Vagina (tissue), 2 donors: Measurements from ENCODE around the gene PADI1. TPM values are rescaled to one million over a fixed set of nuclear protein-coding genes. Genes with fewer than 3 reads are reported as not detected.

Source experiments
- DNase-seq, 2 donors: peaks; one replicate each; pipeline ENCODE4 v3.0.0-alpha.2; 2017; ENCODE audit errors: extremely low spot score in 2 of 2
- H3K27ac ChIP-seq: fragments of 200-600 bp; sonication (generic); one replicate; pipeline ENCODE4 v1.5.1; 2019
- H3K27me3 ChIP-seq: fragments of 200-600 bp; sonication (generic); one replicate; pipeline ENCODE4 v1.5.1; 2019
- H3K36me3 ChIP-seq, 2 donors: fragments of 200-600 bp; sonication (generic); one replicate each; pipeline ENCODE4 v1.5.1; 2017 to 2019
- H3K4me1 ChIP-seq: fragments of 200-600 bp; sonication (generic); one replicate; pipeline ENCODE4 v1.5.1; 2019
- H3K4me3 ChIP-seq, 2 donors: fragments of 200-600 bp; sonication (generic); 1 replicate in 1 of 2; 2 replicates in 1 of 2; pipeline ENCODE4 v1.5.1; 2016 to 2019
- H3K9me3 ChIP-seq: fragments of 200-600 bp; sonication (generic); one replicate; pipeline ENCODE4 v1.5.1; 2019
- POLR2A ChIP-seq, 2 donors: fragments of 450-650 bp; IDR thresholded peaks; one replicate each; pipeline ENCODE4 v1.6.1; 2017; ENCODE audit warnings: antibody characterized with exemption in 2 of 2, mild to moderate bottlenecking in 2 of 2, moderate library complexity in 2 of 2
- POLR2AphosphoS5 ChIP-seq, 2 donors: sonication (generic); formaldehyde crosslinking; IDR thresholded peaks; one replicate each; pipeline ENCODE4 v1.9.0; 2017; ENCODE audit warnings: antibody characterized with exemption in 2 of 2, mild to moderate bottlenecking in 2 of 2, low read depth in 1 of 2; ENCODE audit not compliant: insufficient read depth in 1 of 2
- intact Hi-C: fragments of 100-400 bp; cut with DNase I; formaldehyde crosslinking; loops from one replicate; pipeline ENCODE4 v1.15.1; 2023
- total RNA-seq: library from RNA; depleted of rRNA; stranded (reverse); fragments of >200 nt; gene quantifications from one replicate; pipeline ENCODE4 v1.2.3, GENCODE V29; 2016
- TF ChIP-seq, protein P1 (sequence below), 3 experiments: fragments of 450-650 bp in 2 of 3; fragments of 200-600 bp in 1 of 3; sonication (generic) in 1 of 3; IDR thresholded peaks; one replicate each; pipeline ENCODE4 v1.5.1; 2017 to 2019; ENCODE audit warnings: antibody characterized with exemption in 3 of 3, mild to moderate bottlenecking in 2 of 3, moderate library complexity in 2 of 3

PADI1 gene
- total RNA-seq, 1 donor from 2014 or later: 46.4 TPM

- intact Hi-C loops: no loop called here
- DNase-seq: no peak
- no peaks in the 10 kb centered on the region for H3K36me3 ChIP-seq
These were observed 77.9 kb downstream of the PADI1 start for GRCh38 chr1:17282836-17283235.

GRCh38 chr1:17286646-17287045 is 81.7 kb downstream of the PADI1 start:
- Histone ChIP-seq H3K4me1 (peaks cover 5% of the 10 kb centered on the region), H3K4me3 (no peak overlapping the region), H3K9me3 (no peaks in the 10 kb centered on the region), H3K27me3 (no peaks in the 10 kb centered on the region), H3K27ac (no peak overlapping the region), H3K36me3 (no peaks in the 10 kb centered on the region)
- intact Hi-C loops: no loop called here
- TF ChIP-seq, protein P1, sequence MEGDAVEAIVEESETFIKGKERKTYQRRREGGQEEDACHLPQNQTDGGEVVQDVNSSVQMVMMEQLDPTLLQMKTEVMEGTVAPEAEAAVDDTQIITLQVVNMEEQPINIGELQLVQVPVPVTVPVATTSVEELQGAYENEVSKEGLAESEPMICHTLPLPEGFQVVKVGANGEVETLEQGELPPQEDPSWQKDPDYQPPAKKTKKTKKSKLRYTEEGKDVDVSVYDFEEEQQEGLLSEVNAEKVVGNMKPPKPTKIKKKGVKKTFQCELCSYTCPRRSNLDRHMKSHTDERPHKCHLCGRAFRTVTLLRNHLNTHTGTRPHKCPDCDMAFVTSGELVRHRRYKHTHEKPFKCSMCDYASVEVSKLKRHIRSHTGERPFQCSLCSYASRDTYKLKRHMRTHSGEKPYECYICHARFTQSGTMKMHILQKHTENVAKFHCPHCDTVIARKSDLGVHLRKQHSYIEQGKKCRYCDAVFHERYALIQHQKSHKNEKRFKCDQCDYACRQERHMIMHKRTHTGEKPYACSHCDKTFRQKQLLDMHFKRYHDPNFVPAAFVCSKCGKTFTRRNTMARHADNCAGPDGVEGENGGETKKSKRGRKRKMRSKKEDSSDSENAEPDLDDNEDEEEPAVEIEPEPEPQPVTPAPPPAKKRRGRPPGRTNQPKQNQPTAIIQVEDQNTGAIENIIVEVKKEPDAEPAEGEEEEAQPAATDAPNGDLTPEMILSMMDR (IDR thresholded peaks at IDR 0.05): no peak
- TF ChIP-seq POLR2AphosphoS5 (IDR thresholded peaks at IDR 0.05; ENCODE audit: insufficient read depth in 1 of 2, low read depth in 1 of 2): no peak
- TF ChIP-seq POLR2A (IDR thresholded peaks at IDR 0.05): no peak
- no peak for DNase-seq

More at GRCh38 chr1:17282836-17283235, 77.9 kb downstream of the PADI1 start:
- no peak for TF ChIP-seq POLR2A (IDR thresholded peaks at IDR 0.05)
- TF ChIP-seq, protein P1 (IDR thresholded peaks at IDR 0.05): no peak
- TF ChIP-seq POLR2AphosphoS5 (IDR thresholded peaks at IDR 0.05; ENCODE audit: insufficient read depth in 1 of 2, low read depth in 1 of 2): no peak
- Histone ChIP-seq H3K27me3 (no peaks in the 10 kb centered on the region), H3K27ac (no peak overlapping the region), H3K9me3 (no peaks in the 10 kb centered on the region), H3K4me3 (no peak overlapping the region), H3K4me1 (no peaks in the 10 kb centered on the region)

DNA sequence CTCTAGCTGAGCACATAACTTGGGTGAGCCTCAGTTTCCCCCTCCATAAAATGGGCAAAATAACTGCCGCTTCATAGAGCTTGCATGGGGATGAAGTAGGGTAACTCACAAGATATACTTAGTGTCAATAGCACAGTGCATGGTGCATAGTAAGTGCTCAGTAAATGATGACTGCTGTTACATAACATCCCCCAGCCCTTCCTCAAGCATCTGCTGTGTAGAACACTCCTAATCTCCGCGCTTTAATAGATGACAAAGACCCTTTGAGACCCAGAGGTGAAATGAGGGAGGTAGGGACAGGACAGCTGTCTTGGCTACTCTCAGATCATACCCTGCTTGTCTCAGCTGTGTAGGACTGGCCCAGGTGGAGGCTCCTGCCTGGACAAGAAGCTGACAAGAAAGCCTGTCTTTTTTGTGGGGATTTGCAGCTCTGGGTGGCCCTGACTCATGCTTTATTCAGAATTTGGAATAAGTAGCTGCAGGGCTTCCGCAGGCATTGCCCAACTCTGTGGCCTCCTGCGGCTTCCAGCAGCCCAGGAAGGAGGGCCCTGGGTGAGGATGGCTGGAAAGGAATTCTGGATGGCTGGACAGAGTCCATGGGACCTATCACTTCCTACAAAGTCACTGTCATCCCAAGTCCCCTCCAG is 82.3 kb downstream of the PADI1 start:
- no peak for TF ChIP-seq POLR2A (IDR thresholded peaks at IDR 0.05)
- peak in 1 of 2 donors; percentile 17 for TF ChIP-seq POLR2AphosphoS5 (IDR thresholded peaks at IDR 0.05; ENCODE audit: insufficient read depth in 1 of 2, low read depth in 1 of 2)
- H3K27me3 ChIP-seq: no peaks in the 10 kb centered on the region
- intact Hi-C loops: no loop called here
- H3K4me3 ChIP-seq: no peak overlapping the region
- H3K36me3 ChIP-seq: no peaks in the 10 kb centered on the region
- no peak overlapping the region for H3K27ac ChIP-seq
- no peaks in the 10 kb centered on the region for H3K9me3 ChIP-seq
- peaks cover 5% of the 10 kb centered on the region for H3K4me1 ChIP-seq
- no peak for DNase-seq

DNA sequence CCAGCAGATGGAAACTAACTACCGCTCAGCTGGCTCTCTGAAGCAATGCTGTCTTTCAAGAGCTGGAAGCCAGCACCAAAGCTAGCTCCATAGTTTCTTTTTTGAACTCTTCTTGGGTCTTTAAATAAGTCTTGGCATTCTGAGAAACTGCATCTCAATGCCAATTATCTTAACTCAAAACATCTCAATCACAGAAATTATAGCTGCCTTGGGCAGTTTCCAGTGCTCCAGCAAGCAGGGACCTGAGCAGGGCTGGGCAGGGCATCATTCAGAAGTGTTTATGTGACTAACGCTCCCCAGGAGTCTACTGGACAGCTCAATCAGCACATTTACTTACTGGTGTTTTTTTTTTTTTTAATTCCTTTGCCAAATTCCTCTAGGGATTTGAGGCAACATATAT is 84.8 kb downstream of the PADI1 start:
- Histone ChIP-seq H3K4me3 (no peak overlapping the region), H3K36me3 (no peaks in the 10 kb centered on the region), H3K27ac (no peak overlapping the region), H3K9me3 (no peaks in the 10 kb centered on the region), H3K4me1 (peaks cover 5% of the 10 kb centered on the region), H3K27me3 (no peaks in the 10 kb centered on the region)
- intact Hi-C loops: no loop called here
- DNase-seq: no peak
- TF ChIP-seq, protein P1 (IDR thresholded peaks at IDR 0.05): no peak
- no peak for TF ChIP-seq POLR2AphosphoS5 (IDR thresholded peaks at IDR 0.05; ENCODE audit: insufficient read depth in 1 of 2, low read depth in 1 of 2)

GRCh38 chr1:17290553-17290952 is 85.6 kb downstream of the PADI1 start:
- Histone ChIP-seq H3K9me3 (no peaks in the 10 kb centered on the region), H3K27me3 (no peaks in the 10 kb centered on the region), H3K36me3 (no peaks in the 10 kb centered on the region), H3K4me1 (peaks cover 5% of the 10 kb centered on the region), H3K27ac (no peak overlapping the region), H3K4me3 (no peak overlapping the region)
- intact Hi-C loops: no loop called here
- no peak for TF ChIP-seq POLR2A (IDR thresholded peaks at IDR 0.05)
- no peak for TF ChIP-seq POLR2AphosphoS5 (IDR thresholded peaks at IDR 0.05; ENCODE audit: insufficient read depth in 1 of 2, low read depth in 1 of 2)
- TF ChIP-seq, protein P1 (IDR thresholded peaks at IDR 0.05): no peak
- DNase-seq: no peak
